Neural progenitor cell (in vitro differentiated cells): Measurements from ENCODE around the gene SERPINF2.

Experiments used
- EZH2 ChIP-seq: fragments of 200-600 bp; sonication (generic); IDR thresholded peaks from 2 replicates; pipeline ENCODE4 v1.6.1; 2017; ENCODE audit warnings: antibody characterized with exemption, mild to moderate bottlenecking, moderate library complexity
- EZH2phosphoT487 ChIP-seq: fragments of 200-600 bp; sonication (generic); IDR thresholded peaks from 2 replicates; pipeline ENCODE4 v1.6.1; 2017; ENCODE audit warnings: antibody characterized with exemption
- TF ChIP-seq, protein P1 (sequence below): fragments of 200-600 bp; sonication (generic); IDR thresholded peaks from 2 replicates; pipeline ENCODE4 v1.5.1; 2017; ENCODE audit warnings: antibody characterized with exemption, mild to moderate bottlenecking

DNA sequence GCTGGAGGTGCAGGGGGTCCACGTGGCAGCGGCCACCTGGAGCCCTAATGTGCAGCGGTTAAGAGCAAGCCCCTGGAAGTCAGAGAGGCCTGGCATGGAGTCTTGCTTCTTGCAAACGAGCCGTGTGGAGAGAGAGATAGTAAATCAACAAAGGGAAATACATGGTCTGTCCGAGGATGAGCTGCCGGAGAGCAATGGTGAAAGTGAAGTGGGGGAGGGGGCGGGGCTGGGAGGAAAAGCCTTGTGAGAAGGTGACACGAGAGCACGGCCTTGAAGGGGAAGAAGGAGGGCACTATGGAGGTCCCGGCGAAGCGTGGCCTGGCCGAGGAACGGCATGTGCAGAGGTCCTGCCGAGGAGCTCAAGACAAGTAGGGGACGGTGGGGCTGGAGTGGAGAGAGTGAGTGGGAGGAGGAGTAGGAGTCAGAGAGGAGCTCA is 13.2 kb downstream of the SERPINF2 start:
- TF ChIP-seq, protein P1, sequence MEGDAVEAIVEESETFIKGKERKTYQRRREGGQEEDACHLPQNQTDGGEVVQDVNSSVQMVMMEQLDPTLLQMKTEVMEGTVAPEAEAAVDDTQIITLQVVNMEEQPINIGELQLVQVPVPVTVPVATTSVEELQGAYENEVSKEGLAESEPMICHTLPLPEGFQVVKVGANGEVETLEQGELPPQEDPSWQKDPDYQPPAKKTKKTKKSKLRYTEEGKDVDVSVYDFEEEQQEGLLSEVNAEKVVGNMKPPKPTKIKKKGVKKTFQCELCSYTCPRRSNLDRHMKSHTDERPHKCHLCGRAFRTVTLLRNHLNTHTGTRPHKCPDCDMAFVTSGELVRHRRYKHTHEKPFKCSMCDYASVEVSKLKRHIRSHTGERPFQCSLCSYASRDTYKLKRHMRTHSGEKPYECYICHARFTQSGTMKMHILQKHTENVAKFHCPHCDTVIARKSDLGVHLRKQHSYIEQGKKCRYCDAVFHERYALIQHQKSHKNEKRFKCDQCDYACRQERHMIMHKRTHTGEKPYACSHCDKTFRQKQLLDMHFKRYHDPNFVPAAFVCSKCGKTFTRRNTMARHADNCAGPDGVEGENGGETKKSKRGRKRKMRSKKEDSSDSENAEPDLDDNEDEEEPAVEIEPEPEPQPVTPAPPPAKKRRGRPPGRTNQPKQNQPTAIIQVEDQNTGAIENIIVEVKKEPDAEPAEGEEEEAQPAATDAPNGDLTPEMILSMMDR, result no peak
- no peak for TF ChIP-seq EZH2phosphoT487
- TF ChIP-seq EZH2, result no peak
